Measurements from ENCODE around the gene ANAPC10.
"Not testable (repeated sequence)": the region's sequence is repeated elsewhere in the genome, so short reads cannot be mapped to it uniquely, and the experiment has no call there.

Gene ANAPC10

DNA sequence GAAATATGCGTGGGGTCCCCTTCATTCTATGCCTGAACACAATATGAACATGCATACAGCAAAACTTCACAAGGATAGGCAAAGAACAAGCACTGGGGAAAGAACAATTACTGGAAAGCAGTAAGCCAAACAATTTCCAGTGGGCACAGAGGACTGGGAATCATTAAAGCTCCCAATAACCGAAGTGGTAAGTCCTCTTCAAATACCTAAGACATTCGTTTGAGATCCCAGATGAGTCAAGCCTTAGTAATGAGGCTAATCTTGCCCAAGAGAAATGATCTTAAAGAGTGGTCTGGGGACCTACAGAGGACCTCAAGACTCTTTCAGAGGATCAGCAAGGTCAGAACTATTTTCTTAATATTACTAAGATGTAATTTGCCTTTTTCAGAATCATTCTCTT is 28.6 kb downstream of the ANAPC10 start:
- no peak for DNase-seq

DNA sequence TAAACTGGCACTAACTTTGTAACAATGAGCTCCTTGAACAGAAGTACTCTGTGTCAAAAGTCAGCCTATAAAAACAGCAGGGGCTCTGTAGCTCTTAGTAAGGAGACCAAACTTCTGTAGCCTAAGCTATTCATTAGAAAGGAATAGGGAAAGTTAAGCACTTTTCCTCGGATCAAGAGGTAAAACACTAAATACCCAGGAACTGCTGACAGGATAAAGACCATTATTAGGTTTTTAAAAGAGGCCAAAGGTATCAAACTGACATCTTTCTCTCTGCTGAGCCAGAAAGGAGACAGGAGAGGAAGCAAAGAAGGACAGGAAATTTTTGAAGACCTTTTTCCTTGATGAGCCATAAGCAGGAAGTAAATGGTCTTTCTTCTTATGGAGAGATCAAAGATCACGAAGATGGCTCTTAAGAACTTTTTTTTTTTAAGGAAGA is 31.9 kb downstream of the ANAPC10 start:
- no peak for DNase-seq

DNA sequence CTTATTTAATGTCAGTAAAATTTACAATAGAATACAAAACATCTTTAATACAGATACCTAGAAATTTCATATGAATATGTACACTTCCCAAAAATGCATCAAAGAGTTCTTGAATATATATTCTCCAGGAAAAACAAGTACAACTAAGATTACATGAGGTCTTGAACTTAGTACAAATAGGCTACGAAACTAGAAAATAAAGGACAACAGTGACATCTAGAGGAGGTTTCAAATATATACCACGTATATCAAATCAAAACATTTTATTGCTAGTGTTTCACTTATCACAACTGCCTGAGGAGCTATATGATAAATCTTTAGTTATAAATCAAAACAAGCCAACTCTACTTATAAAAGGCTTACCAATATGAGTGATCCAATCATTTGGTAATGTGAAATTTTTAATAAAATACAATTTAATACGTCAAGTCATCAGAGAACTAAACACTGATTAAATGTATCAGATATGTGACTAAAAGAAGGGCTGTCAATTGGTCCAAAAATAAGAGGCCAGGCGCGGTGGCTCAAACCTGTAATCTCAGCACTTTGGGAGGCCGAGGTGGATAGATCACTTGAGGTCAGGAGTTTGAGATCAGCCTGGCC is 36.6 kb downstream of the ANAPC10 start:
- DNase-seq, result peak; percentile 37

DNA sequence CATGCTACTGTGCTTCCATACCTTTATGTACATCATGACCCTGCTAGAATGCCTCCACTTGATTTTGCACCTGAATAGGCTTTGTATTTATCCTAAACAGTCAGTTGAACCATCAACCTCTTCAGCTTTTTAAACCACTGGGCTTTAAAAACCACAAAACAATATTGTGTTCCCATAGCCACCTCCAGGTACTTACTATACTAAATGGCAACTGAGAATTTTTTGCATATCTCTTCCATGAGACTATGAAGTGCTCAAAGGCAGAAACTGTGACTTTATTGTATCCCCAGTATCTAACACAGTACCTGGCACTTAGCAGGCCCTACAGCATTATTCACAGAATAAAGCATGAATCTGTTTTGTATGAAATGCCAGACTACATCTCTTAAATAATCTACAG is 39.7 kb downstream of the ANAPC10 start:
- DNase-seq, result no peak

DNA sequence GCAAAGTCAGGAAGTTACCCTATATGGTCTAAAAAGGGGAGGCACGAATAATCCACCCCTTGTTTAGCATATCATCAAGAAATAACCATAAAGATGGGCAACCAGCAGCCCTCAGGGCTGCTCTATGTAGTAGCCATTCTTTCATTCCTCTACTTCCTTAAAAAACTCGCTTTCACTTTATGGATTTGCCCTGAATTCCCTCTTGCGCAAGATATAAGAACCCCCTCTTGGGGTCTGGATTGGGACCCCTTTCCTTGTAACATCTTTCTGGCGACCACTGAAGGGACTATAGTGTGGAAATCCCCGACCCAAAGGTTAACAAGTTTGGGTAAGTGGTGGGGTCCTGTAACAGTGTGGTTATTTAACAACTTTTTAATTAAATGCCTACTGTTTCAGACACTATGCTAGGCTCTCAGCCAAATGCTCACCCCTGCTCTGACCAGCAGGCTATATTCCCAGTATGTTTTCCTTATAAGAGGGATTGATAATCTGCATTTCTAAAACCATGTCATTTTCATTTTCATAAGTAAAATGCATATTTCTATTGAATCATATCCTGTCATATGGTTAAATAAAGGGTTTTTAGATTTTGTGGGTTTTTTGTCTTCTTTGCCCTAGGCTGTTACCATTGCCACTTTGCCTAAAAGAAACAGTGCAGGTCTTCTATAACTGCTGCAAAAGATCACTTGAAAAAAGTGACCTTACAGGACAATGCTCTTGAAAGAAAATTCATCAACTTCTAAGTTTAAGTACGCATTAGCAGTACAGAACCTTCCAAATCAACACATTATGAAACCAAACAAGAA is 41.5 kb downstream of the ANAPC10 start:
- no peak for DNase-seq

DNA sequence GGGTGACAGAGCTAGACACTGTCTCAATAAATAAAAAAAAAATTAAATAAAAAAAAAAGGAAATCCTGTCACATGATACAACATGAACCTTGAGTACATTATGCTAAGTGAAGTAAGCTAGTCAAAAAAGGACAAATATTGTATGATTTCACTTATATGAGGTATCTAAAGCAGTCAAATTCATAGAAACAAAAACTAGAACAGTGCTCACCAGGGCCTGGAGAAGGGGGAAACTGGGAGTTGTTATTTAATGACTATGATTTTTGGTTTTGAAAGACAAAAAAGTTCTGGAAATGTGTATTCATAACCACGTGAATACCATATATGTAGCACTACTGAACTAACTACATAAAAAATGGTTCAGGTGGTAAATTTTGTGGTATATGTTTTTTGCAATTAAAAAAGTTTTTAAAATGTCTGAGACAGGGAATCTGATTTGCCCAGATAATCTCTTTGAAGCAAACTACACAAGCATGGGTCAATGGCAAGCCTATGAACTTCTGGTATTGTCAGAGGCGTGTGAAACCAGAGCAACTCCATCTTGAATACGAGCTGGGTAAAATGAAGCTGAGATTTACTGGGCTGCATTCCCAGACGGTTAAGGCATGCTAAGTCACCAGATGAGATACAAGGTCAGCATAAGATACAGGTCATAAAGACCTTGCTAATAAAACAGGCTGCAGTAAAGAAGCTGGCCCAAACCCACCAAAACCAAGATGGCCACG is 42.3 kb downstream of the ANAPC10 start:
- no peak for DNase-seq

GRCh38 chr4:145049241-145049640 is 48.8 kb downstream of the ANAPC10 start:
- DNase-seq, result no peak

DNA sequence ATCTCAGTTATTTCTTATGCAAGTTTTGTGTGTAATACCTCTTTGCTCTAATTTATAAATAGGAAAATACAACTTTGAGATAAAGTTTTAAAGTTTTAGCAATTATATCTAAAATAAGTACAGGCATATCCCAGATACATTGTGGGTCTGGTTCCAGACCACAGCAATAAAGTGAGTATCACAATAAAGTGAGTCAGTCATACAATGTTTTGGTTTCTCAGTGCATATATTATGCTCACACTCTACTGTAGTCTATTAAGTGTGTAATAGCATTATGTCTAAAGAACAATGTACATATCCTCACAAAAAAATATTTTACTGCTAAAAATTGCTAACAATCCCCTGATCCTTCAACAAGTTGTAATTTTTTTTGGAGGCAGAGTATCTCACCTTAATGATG is 49.2 kb downstream of the ANAPC10 start:
- no peak for DNase-seq

GRCh38 chr4:145047151-145047550 is 50.8 kb downstream of the ANAPC10 start:
- no peak for DNase-seq

GRCh38 chr4:145045180-145045579 is 52.8 kb downstream of the ANAPC10 start:
- no peak for DNase-seq

DNA sequence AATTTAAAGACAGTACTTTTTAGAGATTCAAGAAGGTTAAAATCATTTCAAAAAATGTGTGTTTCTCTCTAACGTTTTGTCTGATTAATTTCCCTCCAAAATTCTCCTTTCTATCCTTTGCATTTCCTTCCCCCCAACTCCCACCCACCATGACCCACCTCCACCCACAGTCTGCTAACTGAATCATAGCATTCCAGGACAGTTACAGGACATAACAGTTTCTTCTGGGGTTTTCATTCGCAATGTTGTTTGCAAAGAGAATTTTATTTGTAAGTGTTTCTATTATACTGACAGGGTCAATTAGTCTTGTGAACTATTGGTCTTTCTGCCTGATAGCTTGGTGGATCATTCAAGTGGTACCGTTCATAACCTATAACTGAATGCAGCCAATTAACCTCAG is 53.7 kb downstream of the ANAPC10 start:
- DNase-seq, result no peak

GRCh38 chr4:145043306-145043705 is 54.7 kb downstream of the ANAPC10 start:
- no peak for DNase-seq

DNA sequence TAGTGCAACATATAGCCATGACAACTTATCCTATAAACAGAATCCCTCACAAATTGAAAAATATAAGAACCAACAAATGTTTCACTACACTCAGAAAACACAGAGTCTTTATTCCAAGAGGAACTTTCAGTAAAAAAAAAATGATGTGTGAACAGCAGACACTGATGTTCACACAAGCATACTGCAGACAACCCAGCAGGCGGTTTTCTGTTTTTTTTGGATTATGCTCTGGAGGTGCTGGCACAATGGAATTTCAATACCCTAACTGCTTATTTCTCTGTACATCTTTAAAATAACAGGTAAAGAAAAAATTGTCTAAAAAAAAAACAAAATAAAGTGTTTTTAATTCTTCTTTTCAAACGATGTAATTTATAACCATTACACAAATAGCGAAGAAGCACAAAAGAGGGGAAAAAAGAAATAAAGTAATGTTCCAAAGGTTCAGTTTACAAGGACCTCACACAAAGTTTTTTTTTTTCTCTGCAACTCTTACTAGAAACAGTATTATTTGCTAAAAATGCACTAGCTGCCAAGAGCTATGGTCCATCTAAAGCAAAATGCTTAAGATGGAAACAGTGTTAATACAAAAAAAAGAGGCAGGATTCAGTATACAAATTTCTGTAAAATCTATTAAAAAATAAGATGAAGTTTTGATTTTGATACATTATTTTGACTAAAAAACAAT is 55.3 kb downstream of the ANAPC10 start:
- DNase-seq, result no peak

DNA sequence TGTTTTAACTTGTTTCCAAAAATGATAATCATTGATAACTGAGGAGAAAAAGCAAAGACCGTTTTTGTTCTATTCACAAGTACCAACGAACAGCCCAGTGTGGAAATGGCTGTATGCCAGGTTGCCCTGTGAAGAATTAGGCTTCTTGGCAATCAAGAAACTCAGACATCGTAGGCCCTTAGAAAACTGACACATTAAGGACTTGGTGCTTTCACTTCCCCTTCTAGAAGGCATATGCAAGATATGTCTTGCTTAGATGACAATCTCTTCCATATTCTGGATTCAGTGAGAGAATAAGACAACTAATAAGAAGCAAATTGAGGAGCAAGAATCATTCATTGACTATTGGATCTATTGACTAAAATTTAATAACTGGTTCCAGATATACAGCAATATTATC is 56.6 kb downstream of the ANAPC10 start:
- no peak for DNase-seq

GRCh38 chr4:145035494-145036136 is 62.4 kb downstream of the ANAPC10 start:
- DNase-seq, result no peak

DNA sequence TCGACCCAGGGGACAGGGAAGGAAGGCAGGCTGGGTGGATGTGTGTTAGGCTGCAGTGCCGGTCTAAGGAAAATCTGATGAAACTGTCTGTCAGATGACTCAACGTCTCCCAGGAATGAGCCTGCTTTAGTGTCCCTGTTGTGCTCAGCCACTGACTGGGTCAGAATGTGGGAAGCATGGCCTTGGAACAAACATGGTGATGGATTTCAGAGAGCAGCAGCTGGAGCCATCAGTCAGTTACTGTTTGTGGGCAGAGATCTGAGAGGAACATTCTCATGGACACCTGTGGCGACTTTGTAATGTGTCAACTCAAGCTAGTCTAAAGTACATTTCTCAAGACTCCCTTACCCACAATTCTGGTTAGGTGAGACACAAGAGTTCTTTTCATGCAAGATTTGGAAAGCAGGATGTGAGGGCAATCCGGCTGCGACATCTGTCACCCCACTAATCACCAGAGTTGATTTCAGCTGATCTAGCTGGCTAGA is 63.2 kb downstream of the ANAPC10 start:
- no peak for DNase-seq

GRCh38 chr4:145019346-145019745 is 78.7 kb downstream of the ANAPC10 start:
- DNase-seq, result peak; percentile 19

- no peak for DNase-seq
Observed at GRCh38 chr4:145014365-145014764, 83.6 kb downstream of the ANAPC10 start.

GRCh38 chr4:145012841-145013240 is 85.2 kb downstream of the ANAPC10 start:
- peak; percentile 2 for DNase-seq

DNA sequence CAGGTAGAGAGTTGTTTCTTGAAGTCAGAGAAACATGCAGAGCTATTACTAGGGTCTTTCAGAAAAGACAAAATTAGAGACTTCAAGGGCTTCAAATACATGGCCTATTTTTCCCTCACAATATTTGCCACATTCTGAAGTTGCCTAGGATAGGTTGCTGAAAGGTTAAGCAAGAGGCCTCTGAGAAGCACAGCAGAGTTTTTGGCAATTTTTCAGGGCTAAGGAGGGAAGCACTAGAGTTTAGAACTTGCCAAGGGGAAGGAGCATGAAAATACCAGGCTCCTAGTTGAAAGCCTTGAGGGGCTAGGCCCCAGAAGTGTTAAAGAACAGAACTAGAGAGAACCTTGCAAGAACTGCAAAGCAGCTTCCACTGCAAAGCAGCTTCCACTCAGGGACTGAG is 86.4 kb downstream of the ANAPC10 start:
- DNase-seq, result no peak

- DNase-seq, result not testable (repeated sequence)
Observed at GRCh38 chr4:145010315-145010714, 87.7 kb downstream of the ANAPC10 start.

DNA sequence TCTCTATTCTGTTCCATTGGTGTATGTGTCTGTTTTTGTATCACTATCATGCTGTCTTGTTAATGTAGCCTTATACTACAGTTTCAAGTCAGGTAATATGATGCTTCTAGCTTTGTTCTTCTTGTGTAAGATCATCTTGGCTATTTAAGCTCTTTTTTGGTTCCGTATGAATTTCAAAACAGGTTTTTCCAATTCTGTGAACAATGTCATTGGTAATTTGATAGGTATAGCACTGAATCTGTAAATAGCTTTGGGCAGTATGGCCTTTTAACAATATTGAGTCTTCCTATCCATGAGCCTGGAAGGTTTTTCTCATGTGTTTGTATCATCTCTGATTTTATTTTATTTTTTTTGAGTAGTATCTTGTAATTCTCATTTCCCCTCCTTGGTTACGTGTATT is 94.3 kb downstream of the ANAPC10 start:
- DNase-seq, result no peak

DNA sequence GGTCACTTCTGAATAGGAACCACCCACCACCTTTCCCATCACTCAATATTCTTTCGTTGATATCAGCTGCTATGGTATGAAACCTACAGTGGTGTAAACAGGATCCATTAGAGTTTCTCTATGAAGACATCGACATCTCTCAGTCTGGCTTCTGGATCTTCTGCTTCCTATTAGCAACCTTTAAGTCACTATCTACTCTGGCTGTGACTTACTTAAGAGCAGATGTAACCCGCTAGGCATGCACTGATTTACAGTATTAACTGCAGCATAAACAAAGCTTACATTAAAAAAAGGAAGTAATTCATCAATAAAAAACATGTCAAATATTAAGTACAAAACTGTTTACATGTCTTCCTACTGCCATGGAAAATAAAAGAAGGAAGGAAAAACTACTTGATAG is 96.4 kb downstream of the ANAPC10 start:
- no peak for DNase-seq

Data from activated CD4-positive, alpha-beta T cell treated with anti-CD3 and anti-CD28 coated beads, Interleukin-10, Interleukin-2, amounts not matched to agents 100 ng/mL and 50 ng/mL, durations not matched to agents 16 hours and 8 hours (primary cell).